ENCODE measurements around the gene RBM38. TPM values are rescaled to one million over a fixed set of nuclear protein-coding genes. Genes with fewer than 3 reads are reported as not detected.
A peak's percentile ranks its signal among the peaks of the same experiment; 100 is the strongest.

Gene RBM38
- total RNA-seq, 6 donors from 2014 or later = 14.7 to 27.5 (median 22.3) TPM

DNA sequence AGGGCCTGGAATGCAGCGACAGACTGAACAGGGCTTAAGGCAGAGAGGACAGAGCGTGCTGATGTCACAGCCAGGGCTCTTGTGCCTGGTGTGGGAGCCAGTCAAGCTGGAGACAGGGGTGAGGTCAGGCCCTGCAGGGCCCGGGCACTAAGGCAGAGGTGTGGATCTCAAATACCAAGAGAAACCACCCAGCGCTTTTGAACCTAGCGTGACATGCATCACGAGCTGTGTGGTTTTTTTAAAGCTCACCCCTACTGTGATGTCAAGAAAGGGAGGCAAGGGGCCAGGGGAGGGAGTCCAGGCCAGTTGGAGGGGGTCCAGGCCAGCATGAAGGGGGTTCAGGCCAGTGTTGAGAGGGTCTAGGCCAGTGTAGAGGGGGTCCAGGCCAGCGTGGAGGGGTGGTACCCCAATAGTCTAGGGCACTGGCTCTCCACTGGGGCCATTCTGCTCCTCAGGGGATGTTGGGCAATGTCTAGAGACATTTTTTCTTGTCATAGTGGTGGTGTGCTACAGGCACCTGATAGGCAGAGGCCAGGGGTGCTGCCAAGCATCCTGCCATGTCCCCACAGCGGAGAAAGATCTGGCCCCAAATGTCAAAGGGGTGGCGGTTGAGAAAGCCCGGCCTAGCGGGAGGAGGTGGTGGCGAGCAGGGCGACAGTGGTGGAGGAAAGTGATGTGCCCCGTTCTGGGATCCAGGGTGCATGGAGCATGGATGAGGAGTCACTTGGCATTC, 42.6 kb downstream of the RBM38 start:
- 79 to 82% methylated on average over 14 of the region's 14 CpGs for WGBS, 2 donors
- TF ChIP-seq POLR2AphosphoS5 (IDR thresholded peaks at IDR 0.05) (no peak), POLR2A (IDR thresholded peaks at IDR 0.05) (no peak), EP300 (IDR thresholded peaks at IDR 0.05) (no peak)
- TF ChIP-seq, protein P1, sequence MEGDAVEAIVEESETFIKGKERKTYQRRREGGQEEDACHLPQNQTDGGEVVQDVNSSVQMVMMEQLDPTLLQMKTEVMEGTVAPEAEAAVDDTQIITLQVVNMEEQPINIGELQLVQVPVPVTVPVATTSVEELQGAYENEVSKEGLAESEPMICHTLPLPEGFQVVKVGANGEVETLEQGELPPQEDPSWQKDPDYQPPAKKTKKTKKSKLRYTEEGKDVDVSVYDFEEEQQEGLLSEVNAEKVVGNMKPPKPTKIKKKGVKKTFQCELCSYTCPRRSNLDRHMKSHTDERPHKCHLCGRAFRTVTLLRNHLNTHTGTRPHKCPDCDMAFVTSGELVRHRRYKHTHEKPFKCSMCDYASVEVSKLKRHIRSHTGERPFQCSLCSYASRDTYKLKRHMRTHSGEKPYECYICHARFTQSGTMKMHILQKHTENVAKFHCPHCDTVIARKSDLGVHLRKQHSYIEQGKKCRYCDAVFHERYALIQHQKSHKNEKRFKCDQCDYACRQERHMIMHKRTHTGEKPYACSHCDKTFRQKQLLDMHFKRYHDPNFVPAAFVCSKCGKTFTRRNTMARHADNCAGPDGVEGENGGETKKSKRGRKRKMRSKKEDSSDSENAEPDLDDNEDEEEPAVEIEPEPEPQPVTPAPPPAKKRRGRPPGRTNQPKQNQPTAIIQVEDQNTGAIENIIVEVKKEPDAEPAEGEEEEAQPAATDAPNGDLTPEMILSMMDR (IDR thresholded peaks at IDR 0.05) = no peak
- DNase-seq (no peak), ATAC-seq (ENCODE audit: low FRiP score in 2 of 2) (peak in 1 of 2 donors; percentile 3)
- Histone ChIP-seq H3K36me3 (no peaks in the 10 kb centered on the region), H3K4me3 (no peak overlapping the region), H3K27me3 (no peaks in the 10 kb centered on the region), H3K4me1 (peaks cover 24 to 48% (median 41%) of the 10 kb centered on the region in 4 donors), H3K9me3 (no peaks in the 10 kb centered on the region), H3K27ac (peak overlapping the region in 2 of 4 donors; percentile 46 to 80)

GRCh38 chr20:57434390-57434700, 43.1 kb downstream of the RBM38 start:
- no peak for TF ChIP-seq POLR2AphosphoS5 (IDR thresholded peaks at IDR 0.05)
- TF ChIP-seq, protein P1 (IDR thresholded peaks at IDR 0.05) = peak in 2 of 6 experiments; percentile 7 to 10
- no peaks in the 10 kb centered on the region for H3K27me3 ChIP-seq
- H3K27ac ChIP-seq = peak overlapping the region in 1 of 4 donors; percentile 80
- ATAC-seq (ENCODE audit: low FRiP score in 2 of 2) (no peak), DNase-seq (no peak)
- WGBS, 2 donors = 97% methylated on average over 9 of the region's 9 CpGs
- peaks cover 24 to 49% (median 42%) of the 10 kb centered on the region in 4 donors for H3K4me1 ChIP-seq
- H3K36me3 ChIP-seq = no peaks in the 10 kb centered on the region
- H3K4me3 ChIP-seq = no peak overlapping the region
- no peaks in the 10 kb centered on the region for H3K9me3 ChIP-seq

DNA sequence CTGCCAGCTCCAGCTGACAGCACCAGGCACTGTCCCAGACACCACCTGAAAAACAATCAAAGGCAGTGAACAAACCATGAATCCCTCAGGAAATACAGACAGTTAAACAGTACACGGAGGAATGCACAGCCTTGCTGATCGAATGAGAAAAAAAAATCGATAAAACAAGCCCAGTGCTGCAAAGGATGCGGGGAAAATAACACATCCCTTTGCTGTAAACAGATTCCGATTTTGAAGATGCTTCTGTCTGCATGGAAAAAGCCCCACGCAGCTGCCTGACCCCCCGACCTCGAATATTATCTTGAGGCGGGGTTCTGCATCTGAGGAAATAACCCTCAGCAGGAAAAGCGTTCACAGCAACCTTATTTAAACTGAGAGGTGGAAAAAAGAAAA, 43.9 kb downstream of the RBM38 start:
- TF ChIP-seq EP300 (IDR thresholded peaks at IDR 0.05) (no peak), POLR2AphosphoS5 (IDR thresholded peaks at IDR 0.05) (no peak), POLR2A (IDR thresholded peaks at IDR 0.05) (no peak)
- TF ChIP-seq, protein P1 (IDR thresholded peaks at IDR 0.05) = no peak
- H3K36me3 ChIP-seq = no peaks in the 10 kb centered on the region
- ATAC-seq (ENCODE audit: low FRiP score in 2 of 2) = no peak
- H3K9me3 ChIP-seq = no peaks in the 10 kb centered on the region
- 46 to 52% methylated on average over 10 of the region's 10 CpGs for WGBS, 2 donors
- no peak overlapping the region for H3K4me3 ChIP-seq
- H3K4me1 ChIP-seq = peaks cover 25 to 56% (median 48%) of the 10 kb centered on the region in 4 donors
- no peaks in the 10 kb centered on the region for H3K27me3 ChIP-seq
- DNase-seq = no peak
- H3K27ac ChIP-seq = peak overlapping the region in 2 of 4 donors; percentile 64 to 80

DNA sequence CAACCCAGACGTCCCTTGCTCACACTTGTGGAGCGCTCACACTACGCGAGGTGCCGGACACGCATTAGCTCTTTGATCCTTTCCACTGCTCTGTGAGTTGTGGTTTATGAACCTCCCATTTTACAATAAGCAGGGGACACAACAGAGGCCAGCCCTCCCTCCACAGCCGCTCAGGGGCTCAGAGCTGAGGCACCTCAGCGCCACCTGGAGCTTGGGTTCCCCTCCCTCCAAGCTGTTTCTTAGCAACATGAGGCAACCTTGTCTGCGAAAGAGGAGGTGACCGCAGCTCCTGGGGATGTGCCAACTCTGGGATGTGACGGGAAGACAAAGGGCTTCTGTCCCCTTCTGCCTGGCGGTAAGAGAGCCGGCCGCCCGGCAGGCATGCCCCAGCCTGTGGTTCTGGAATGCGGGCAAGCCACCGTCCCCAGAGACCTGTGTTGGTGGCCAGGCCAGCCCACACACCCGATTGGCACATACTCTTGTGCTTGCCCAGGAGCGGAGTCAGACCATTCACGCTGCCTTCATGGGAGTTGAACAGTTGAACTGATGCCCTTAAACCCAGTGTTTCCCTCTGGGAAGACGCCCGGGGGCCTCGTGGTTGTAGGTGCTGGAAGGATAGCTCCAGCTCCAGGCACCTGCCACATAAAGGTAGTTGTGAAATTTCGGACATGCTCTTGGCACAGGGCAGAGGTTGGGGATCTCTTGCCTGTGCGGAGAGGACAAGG, 44.5 kb downstream of the RBM38 start:
- no peaks in the 10 kb centered on the region for H3K27me3 ChIP-seq
- ATAC-seq (ENCODE audit: low FRiP score in 2 of 2) (peak; percentile 15 to 67), DNase-seq (peak; percentile 86)
- H3K27ac ChIP-seq = peak overlapping the region; percentile 26 to 80 (median 67)
- H3K9me3 ChIP-seq = no peaks in the 10 kb centered on the region
- H3K4me3 ChIP-seq = no peak overlapping the region
- 39 to 40% methylated on average over 9 to 25 of the region's 25 CpGs for WGBS, 2 donors
- no peak for TF ChIP-seq POLR2A (IDR thresholded peaks at IDR 0.05)
- TF ChIP-seq POLR2AphosphoS5 (IDR thresholded peaks at IDR 0.05) = peak; percentile 54 to 60
- TF ChIP-seq, protein P1 (IDR thresholded peaks at IDR 0.05) = no peak
- H3K36me3 ChIP-seq = no peaks in the 10 kb centered on the region
- H3K4me1 ChIP-seq = peaks cover 30 to 62% (median 52%) of the 10 kb centered on the region in 4 donors
